Liver (tissue), 9 donors: Measurements from ENCODE around the gene RBBP5. TPM values are rescaled to one million over a fixed set of nuclear protein-coding genes. Genes with fewer than 3 reads are reported as not detected.

Experiments
- DNase-seq: peaks from one replicate; pipeline ENCODE4 v3.0.0-alpha.2; 2017; ENCODE audit warnings: low spot score
- H3K27ac ChIP-seq, 2 donors: one replicate each; pipeline ENCODE4 v1.7.0; 2013; ENCODE audit warnings: inconsistent platforms in 2 of 2, low read length in 2 of 2, control low read depth in 1 of 2, low read depth in 1 of 2, mild to moderate bottlenecking in 1 of 2
- H3K27me3 ChIP-seq, 4 donors: one replicate each; pipeline versions ENCODE4 v1.6.1 to v1.7.0; 2013; ENCODE audit warnings: low read length in 3 of 4, inconsistent platforms in 1 of 4, mild to moderate bottlenecking in 1 of 4, moderate library complexity in 1 of 4; ENCODE audit not compliant: control insufficient read depth in 4 of 4, insufficient read depth in 4 of 4
- H3K36me3 ChIP-seq, 4 donors: one replicate each; pipeline versions ENCODE4 v1.6.1 to v1.7.0; 2013; ENCODE audit warnings: low read length in 3 of 4, mild to moderate bottlenecking in 3 of 4, low read depth in 1 of 4, moderate library complexity in 1 of 4; ENCODE audit not compliant: control insufficient read depth in 4 of 4, insufficient read depth in 3 of 4
- H3K4me1 ChIP-seq, 4 donors: one replicate each; pipeline versions ENCODE4 v1.6.1 to v1.7.0; 2013; ENCODE audit warnings: low read length in 3 of 4, mild to moderate bottlenecking in 3 of 4, moderate library complexity in 1 of 4; ENCODE audit not compliant: control insufficient read depth in 4 of 4, insufficient read depth in 4 of 4
- H3K4me3 ChIP-seq, 3 donors: one replicate each; pipeline versions ENCODE4 v1.6.1 to v1.7.0; 2013; ENCODE audit warnings: low read length in 3 of 3, control low read depth in 1 of 3, low read depth in 1 of 3, mild to moderate bottlenecking in 1 of 3
- H3K9ac ChIP-seq, 2 donors: one replicate each; pipeline ENCODE4 v1.7.0; 2013; ENCODE audit warnings: low read length in 2 of 2, mild to moderate bottlenecking in 2 of 2, moderate library complexity in 2 of 2, control low read depth in 1 of 2, low read depth in 1 of 2
- H3K9me3 ChIP-seq, 4 donors: one replicate each; pipeline versions ENCODE4 v1.6.1 to v1.7.0; 2013; ENCODE audit warnings: low read length in 3 of 4; ENCODE audit not compliant: control insufficient read depth in 4 of 4
- FOXA2 ChIP-seq: IDR thresholded peaks from 2 replicates; pipeline ENCODE4 v1.6.1; 2016; ENCODE audit warnings: antibody characterized with exemption
- GABPA ChIP-seq, 2 donors: IDR thresholded peaks in 1 of 2; conservative IDR thresholded peaks in 1 of 2; 2 replicates each; pipeline ENCODE4 v1.6.1; 2016; ENCODE audit warnings: antibody characterized with exemption in 2 of 2, mild to moderate bottlenecking in 1 of 2, moderate library complexity in 1 of 2
- HNF4A ChIP-seq, 2 donors: conservative IDR thresholded peaks; 2 replicates each; pipeline ENCODE4 v1.6.1; 2016; ENCODE audit warnings: antibody characterized with exemption in 2 of 2, mild to moderate bottlenecking in 2 of 2
- JUND ChIP-seq, 2 donors: IDR thresholded peaks; 2 replicates each; pipeline ENCODE4 v1.6.1; 2016; ENCODE audit warnings: antibody characterized with exemption in 2 of 2
- MAX ChIP-seq: IDR thresholded peaks from 2 replicates; pipeline ENCODE4 v1.6.1; 2016; ENCODE audit warnings: antibody characterized with exemption
- NR2F2 ChIP-seq: IDR thresholded peaks from 2 replicates; pipeline ENCODE4 v1.6.1; 2016; ENCODE audit warnings: antibody characterized with exemption
- RAD21 ChIP-seq, 2 donors: IDR thresholded peaks; 2 replicates each; pipeline ENCODE4 v1.6.1; 2016; ENCODE audit warnings: antibody characterized with exemption in 2 of 2, mild to moderate bottlenecking in 2 of 2
- REST ChIP-seq: IDR thresholded peaks from 2 replicates; pipeline ENCODE4 v1.6.1; 2016; ENCODE audit warnings: antibody characterized with exemption, mild to moderate bottlenecking
- RXRA ChIP-seq, 2 donors: IDR thresholded peaks; 2 replicates each; pipeline ENCODE4 v1.6.1; 2017 to 2018; ENCODE audit warnings: antibody characterized with exemption in 2 of 2, mild to moderate bottlenecking in 1 of 2
- YY1 ChIP-seq: IDR thresholded peaks from 2 replicates; pipeline ENCODE4 v1.6.1; 2016; ENCODE audit warnings: antibody characterized with exemption, mild to moderate bottlenecking
- ZBTB33 ChIP-seq: IDR thresholded peaks from 2 replicates; pipeline ENCODE4 v1.6.1; 2016; ENCODE audit warnings: antibody characterized with exemption
- WGBS: extraction: QIAGEN DNeasy Blood & Tissue Kit; methylation state at CpG from one replicate; pipeline ENCODE4 v1.1.7; 2013; 5-methylcytosine and 5-hydroxymethylcytosine counted together
- polyA plus RNA-seq, 2 donors: library from polyadenylated mRNA; stranded (reverse) in 1 of 2; unstranded in 1 of 2; fragments of 200-250 nt in 1 of 2; fragments of >200 nt in 1 of 2; fragmentation: Nextera tagmentation in 1 of 2; extraction: Ambion mirVana in 1 of 2; gene quantifications; one replicate each; pipeline versions ENCODE4 v1.2.1 to v1.2.3, GENCODE V29; 2013 to 2015
- total RNA-seq, 2 donors: library from RNA; depleted of rRNA; stranded (reverse); fragments of >200 nt; gene quantifications; one replicate each; pipeline ENCODE4 v1.2.3, GENCODE V29; 2014
- donor health status: healthy.
- donor health status: healthy.
- donor health status: healthy.
- donor health status: healthy.
- donor health status: healthy.

The RBBP5 gene
- total and polyA plus RNA-seq, 4 donors: 4.6 to 12.0 (median 8.5) TPM

GRCh38 chr1:205048382-205048781 lies 73.4 kb downstream of the RBBP5 start (continued):
- TF ChIP-seq RXRA (IDR thresholded peaks at IDR 0.05) (no peak), NR2F2 (no peak), YY1 (no peak), FOXA2 (no peak), GABPA (IDR thresholded peaks at IDR 0.05 in 1 of 2, conservative IDR thresholded peaks at IDR 0.05 in 1 of 2) (no peak), RAD21 (IDR thresholded peaks at IDR 0.05) (no peak), JUND (IDR thresholded peaks at IDR 0.05) (no peak), ZBTB33 (no peak)

- H3K27me3 ChIP-seq: no peaks in the 10 kb centered on the region
- WGBS: 88% methylated on average over 5 of the region's 5 CpGs
- H3K27ac ChIP-seq: no peak overlapping the region
Measured at GRCh38 chr1:205047764-205048231, 74.0 kb downstream of the RBBP5 start.

More at GRCh38 chr1:205047764-205048231, 74.0 kb downstream of the RBBP5 start:
- no peak for DNase-seq
- H3K9me3 ChIP-seq: no peaks in the 10 kb centered on the region
- peaks cover 0 to 9% (median 2%) of the 10 kb centered on the region in 4 donors for H3K4me1 ChIP-seq
- H3K4me3 ChIP-seq: no peak overlapping the region
- no peak for TF ChIP-seq RAD21 (IDR thresholded peaks at IDR 0.05)
- no peak for TF ChIP-seq FOXA2
- TF ChIP-seq MAX: no peak
- no peak for TF ChIP-seq REST
- TF ChIP-seq ZBTB33: no peak
- no peak for TF ChIP-seq YY1
- no peak for TF ChIP-seq HNF4A (conservative IDR thresholded peaks at IDR 0.05)
- H3K36me3 ChIP-seq: no peaks in the 10 kb centered on the region
- no peak overlapping the region for H3K9ac ChIP-seq
